ENCODE measurements around the gene KCNG4. TPM values are rescaled to one million over a fixed set of nuclear protein-coding genes. Genes with fewer than 3 reads are reported as not detected.

The KCNG4 gene
- polyA plus RNA-seq, 1 donor from 2014 or later = not detected

- Histone ChIP-seq H3K4me2 (ENCODE audit: low read length) (no peak overlapping the region), H3K79me2 (replicated peaks; ENCODE audit: insufficient read depth, low read length) (no peaks in the 10 kb centered on the region), H3K27ac (ENCODE audit: low read length) (no peak overlapping the region), H3K36me3 (ENCODE audit: insufficient read depth, low read length) (no peaks in the 10 kb centered on the region), H3K9me3 (ENCODE audit: low read length) (no peaks in the 10 kb centered on the region), H2AFZ (ENCODE audit: low read depth, low read length) (no peak overlapping the region), H4K20me1 (ENCODE audit: insufficient read depth) (no peaks in the 10 kb centered on the region), H3K9me2 (ENCODE audit: insufficient read depth, low read length) (no peaks in the 10 kb centered on the region), H3K9ac (ENCODE audit: low read length) (no peak overlapping the region), H3F3A (ENCODE audit: insufficient read depth, low read length, poor library complexity, severe bottlenecking) (no peaks in the 10 kb centered on the region), H3K4me3 (ENCODE audit: low read length) (no peak overlapping the region), H3K27me3 (ENCODE audit: insufficient read depth, low read depth, low read length) (no peaks in the 10 kb centered on the region)
- no peak for TF ChIP-seq REST (IDR thresholded peaks at IDR 0.05; ENCODE audit: borderline replicate concordance)
- TF ChIP-seq MXI1 (conservative IDR thresholded peaks at IDR 0.05; ENCODE audit: poor library complexity, severe bottlenecking) = no peak
- TF ChIP-seq EP300 (conservative IDR thresholded peaks at IDR 0.05; ENCODE audit: poor library complexity, severe bottlenecking) = no peak
- TF ChIP-seq TAF1 (IDR thresholded peaks at IDR 0.05; ENCODE audit: low read depth) = no peak
- TF ChIP-seq SMC3 (conservative IDR thresholded peaks at IDR 0.05; ENCODE audit: poor library complexity) = no peak
- TF ChIP-seq CTCF (IDR thresholded peaks at IDR 0.05; ENCODE audit: poor library complexity, severe bottlenecking) = no peak
- TF ChIP-seq RAD21 (conservative IDR thresholded peaks at IDR 0.05) = no peak
- no peak for TF ChIP-seq POLR2AphosphoS5 (IDR thresholded peaks at IDR 0.05)
Observed at GRCh38 chr16:84197466-84198128, 42.2 kb downstream of the KCNG4 start.

- Histone ChIP-seq H2AFZ (ENCODE audit: low read depth, low read length) (no peak overlapping the region), H3K9me3 (ENCODE audit: low read length) (no peaks in the 10 kb centered on the region), H3F3A (ENCODE audit: insufficient read depth, low read length, poor library complexity, severe bottlenecking) (no peaks in the 10 kb centered on the region), H3K36me3 (ENCODE audit: insufficient read depth, low read length) (no peaks in the 10 kb centered on the region), H3K27ac (ENCODE audit: low read length) (no peak overlapping the region), H3K9ac (ENCODE audit: low read length) (no peak overlapping the region), H3K4me2 (ENCODE audit: low read length) (no peak overlapping the region), H3K4me3 (ENCODE audit: low read length) (no peak overlapping the region), H4K20me1 (ENCODE audit: insufficient read depth) (no peaks in the 10 kb centered on the region), H3K9me2 (ENCODE audit: insufficient read depth, low read length) (no peaks in the 10 kb centered on the region), H3K27me3 (ENCODE audit: insufficient read depth, low read depth, low read length) (no peaks in the 10 kb centered on the region), H3K79me2 (replicated peaks; ENCODE audit: insufficient read depth, low read length) (no peaks in the 10 kb centered on the region)
- TF ChIP-seq EP300 (conservative IDR thresholded peaks at IDR 0.05; ENCODE audit: poor library complexity, severe bottlenecking) (no peak), CTCF (IDR thresholded peaks at IDR 0.05; ENCODE audit: poor library complexity, severe bottlenecking) (no peak), RAD21 (conservative IDR thresholded peaks at IDR 0.05) (no peak), TAF1 (IDR thresholded peaks at IDR 0.05; ENCODE audit: low read depth) (no peak), POLR2AphosphoS5 (IDR thresholded peaks at IDR 0.05) (no peak), MXI1 (conservative IDR thresholded peaks at IDR 0.05; ENCODE audit: poor library complexity, severe bottlenecking) (no peak), EZH2 (IDR thresholded peaks at IDR 0.05; ENCODE audit: borderline replicate concordance, insufficient read depth, low read length, poor library complexity, severe bottlenecking) (no peak), REST (IDR thresholded peaks at IDR 0.05; ENCODE audit: borderline replicate concordance) (no peak), SMC3 (conservative IDR thresholded peaks at IDR 0.05; ENCODE audit: poor library complexity) (no peak)
Observed at GRCh38 chr16:84196727-84197394, 43.0 kb downstream of the KCNG4 start.

Data from neural cell (in vitro differentiated cells).